GM23338 (cell line): ENCODE results near the gene RRP7A. TPM values are rescaled to one million over a fixed set of nuclear protein-coding genes. Genes with fewer than 3 reads are reported as not detected.

Source experiments
- ATAC-seq: fragments of 200-7000 bp; cut with Tn5 transposase; 3 replicates; pipeline ENCODE4 v1.9.1; 2020
- DNase-seq: peaks from one replicate; pipeline ENCODE4 v3.0.0-alpha.2; 2015; ENCODE audit warnings: low spot score
- H2AFZ ChIP-seq: fragments of 200-600 bp; sonication (generic); 2 replicates; pipeline ENCODE4 v1.8.0; 2016; ENCODE audit warnings: antibody characterized with exemption, mild to moderate bottlenecking, moderate library complexity
- H3F3A ChIP-seq: fragments of 200-600 bp; sonication (generic); replicated peaks from 2 replicates; pipeline ENCODE4 v1.8.0; 2017; ENCODE audit warnings: antibody characterized with exemption, mixed run types, low read depth
- H3K27ac ChIP-seq: fragments of 200-600 bp; sonication (generic); 2 replicates; pipeline ENCODE4 v1.6.1; 2016; ENCODE audit warnings: low read depth
- H3K27me3 ChIP-seq: fragments of 200-600 bp; sonication (generic); 2 replicates; pipeline ENCODE4 v1.8.0; 2016; ENCODE audit warnings: mild to moderate bottlenecking, mixed run types, moderate library complexity; ENCODE audit not compliant: insufficient read depth
- H3K36me3 ChIP-seq: fragments of 200-600 bp; sonication (generic); 2 replicates; pipeline ENCODE4 v1.8.0; 2016; ENCODE audit warnings: mild to moderate bottlenecking; ENCODE audit not compliant: insufficient read depth
- H3K4me1 ChIP-seq: fragments of 200-600 bp; sonication (generic); 2 replicates; pipeline ENCODE4 v1.8.0; 2016; ENCODE audit warnings: mild to moderate bottlenecking, moderate library complexity; ENCODE audit not compliant: insufficient read depth
- H3K4me2 ChIP-seq: fragments of 200-600 bp; sonication (generic); 2 replicates; pipeline ENCODE4 v1.7.1; 2017; ENCODE audit warnings: mixed run types
- H3K4me3 ChIP-seq: fragments of 200-600 bp; sonication (generic); 2 replicates; pipeline ENCODE4 v1.6.1; 2016; ENCODE audit warnings: mixed run types
- H3K79me2 ChIP-seq: fragments of 200-600 bp; sonication (generic); replicated peaks from 2 replicates; pipeline ENCODE4 v1.8.0; 2017; ENCODE audit warnings: mild to moderate bottlenecking; ENCODE audit not compliant: insufficient read depth
- H3K9me2 ChIP-seq: fragments of 200-600 bp; sonication (generic); 2 replicates; pipeline ENCODE4 v1.8.0; 2017; ENCODE audit not compliant: insufficient read depth
- H4K20me1 ChIP-seq: fragments of 200-600 bp; sonication (generic); replicated peaks from 2 replicates; pipeline ENCODE4 v1.8.0; 2017; ENCODE audit warnings: mild to moderate bottlenecking; ENCODE audit not compliant: insufficient read depth
- H3K27ac Mint-ChIP-seq: 2 replicates; pipeline ENCODE4 v1.8.0; 2020; ENCODE audit warnings: inconsistent platforms, mild to moderate bottlenecking, moderate library complexity, mixed read lengths
- H3K27me3 Mint-ChIP-seq: 3 replicates; pipeline ENCODE4 v1.8.0; 2022; ENCODE audit warnings: low read depth, mild to moderate bottlenecking, moderate library complexity, mixed read lengths, inconsistent platforms; ENCODE audit not compliant: insufficient read depth, poor library complexity
- H3K36me3 Mint-ChIP-seq: 3 replicates; pipeline ENCODE4 v1.8.0; 2021; ENCODE audit warnings: low read depth, mild to moderate bottlenecking, inconsistent platforms, moderate library complexity, mixed read lengths
- H3K4me1 Mint-ChIP-seq: 3 replicates; pipeline ENCODE4 v1.8.0; 2020; ENCODE audit warnings: mild to moderate bottlenecking, inconsistent platforms, mixed read lengths
- H3K4me3 Mint-ChIP-seq: 3 replicates; pipeline ENCODE4 v1.8.0; 2021; ENCODE audit warnings: moderate library complexity, mild to moderate bottlenecking, inconsistent platforms, mixed read lengths
- H3K9me3 Mint-ChIP-seq: 3 replicates; pipeline ENCODE4 v1.8.0; 2020; ENCODE audit warnings: moderate library complexity, mild to moderate bottlenecking, inconsistent platforms, mixed read lengths
- CREB1 ChIP-seq: fragments of 250-450 bp; sonication (Bioruptor Pico); IDR thresholded peaks from 2 replicates; pipeline ENCODE4 v1.5.0; 2020; ENCODE audit warnings: low read depth, mild to moderate bottlenecking, moderate library complexity
- CTCF ChIP-seq, 2 experiments: fragments of 200-600 bp in 1 of 2; sonication (generic) in 1 of 2; conservative IDR thresholded peaks; 2 replicates each; pipeline versions ENCODE4 v1.5.1 to v1.6.1; 2016 to 2017; ENCODE audit warnings: antibody characterized with exemption in 2 of 2, low read depth in 2 of 2, mild to moderate bottlenecking in 2 of 2, moderate library complexity in 1 of 2
- ETS1 ChIP-seq: IDR thresholded peaks from 2 replicates; pipeline ENCODE4 v1.6.1; 2016; ENCODE audit warnings: antibody characterized with exemption
- EZH2 ChIP-seq: fragments of 200-600 bp; sonication (generic); IDR thresholded peaks from one replicate; pipeline ENCODE4 v1.8.0; 2017; ENCODE audit warnings: antibody characterized with exemption, mild to moderate bottlenecking, low read depth; ENCODE audit not compliant: unreplicated experiment
- EZH2phosphoT487 ChIP-seq: fragments of 200-600 bp; sonication (generic); IDR thresholded peaks from one replicate; pipeline ENCODE4 v1.8.1; 2018; ENCODE audit warnings: antibody characterized with exemption; ENCODE audit not compliant: unreplicated experiment
- JUNB ChIP-seq: IDR thresholded peaks from one replicate; pipeline ENCODE4 v1.6.1; 2016; ENCODE audit warnings: antibody characterized with exemption; ENCODE audit not compliant: unreplicated experiment
- NANOG ChIP-seq: IDR thresholded peaks from 2 replicates; pipeline ENCODE4 v1.6.1; 2016; ENCODE audit warnings: antibody characterized with exemption, borderline replicate concordance
- POLR2AphosphoS5 ChIP-seq: IDR thresholded peaks from 2 replicates; pipeline ENCODE4 v1.6.1; 2016; ENCODE audit warnings: antibody characterized with exemption, low read depth
- REST ChIP-seq: IDR thresholded peaks from one replicate; pipeline ENCODE4 v1.6.1; 2018; ENCODE audit warnings: antibody characterized with exemption; ENCODE audit not compliant: unreplicated experiment
- STAT1 ChIP-seq: IDR thresholded peaks from one replicate; pipeline ENCODE4 v1.6.1; 2016; ENCODE audit warnings: antibody characterized with exemption; ENCODE audit not compliant: unreplicated experiment
- ZNF114 ChIP-seq: fragments of 250-450 bp; sonication (Bioruptor Pico); IDR thresholded peaks from 2 replicates; pipeline ENCODE4 v1.5.0; 2020; ENCODE audit warnings: mild to moderate bottlenecking, moderate library complexity
- ZNF331 ChIP-seq: fragments of 250-450 bp; sonication (Bioruptor Pico); IDR thresholded peaks from 2 replicates; pipeline ENCODE4 v1.5.0; 2020; ENCODE audit warnings: low read depth, mild to moderate bottlenecking, moderate library complexity
- ZNF462 ChIP-seq: fragments of 250-450 bp; sonication (Bioruptor Pico); IDR thresholded peaks from 2 replicates; pipeline ENCODE4 v1.5.0; 2020; ENCODE audit warnings: mild to moderate bottlenecking, moderate library complexity
- polyA plus RNA-seq: library from polyadenylated mRNA; unstranded; fragments of >200 nt; fragmentation: Nextera tagmentation; extraction: Ambion mirVana; gene quantifications from 2 replicates; pipeline ENCODE4 v1.2.1, GENCODE V29; 2016
- total RNA-seq: library from RNA; depleted of rRNA; stranded (reverse); fragments of >200 nt; shearing (Covaris generic); gene quantifications from 2 replicates; pipeline ENCODE4 v1.2.3, GENCODE V29; 2014

RRP7A gene
- total and polyA plus RNA-seq, 2 experiments from 2014 or later: 48.1 to 59.2 TPM

- Mint-ChIP-seq H3K36me3 (peaks cover 44% of the 10 kb centered on the region), H3K4me3 (no peak overlapping the region)
Measured at GRCh38 chr22:42515896-42516295, 3.7 kb downstream of the RRP7A start.

More at GRCh38 chr22:42515896-42516295, 3.7 kb downstream of the RRP7A start:
- Histone ChIP-seq H3K79me2 (peaks cover 22% of the 10 kb centered on the region), H3K4me2 (no peak overlapping the region), H3K4me3 (no peak overlapping the region), H3K27me3 (no peaks in the 10 kb centered on the region), H2AFZ (no peak overlapping the region), H3K27ac (no peak overlapping the region), H3K4me1 (peaks cover 17% of the 10 kb centered on the region), H4K20me1 (peaks cover 8% of the 10 kb centered on the region), H3F3A (peaks cover 28% of the 10 kb centered on the region), H3K36me3 (peaks cover 7% of the 10 kb centered on the region; the same call in 1 of the 2 replicates), H3K9me2 (no peaks in the 10 kb centered on the region)
- ATAC-seq: no peak
- no peak for TF ChIP-seq REST
- no peak for TF ChIP-seq ETS1
- TF ChIP-seq ZNF331: no peak
- no peak for TF ChIP-seq CREB1 (CRISPR knock-in tag)
- TF ChIP-seq ZNF462: no peak
- TF ChIP-seq STAT1: no peak
- TF ChIP-seq JUNB: no peak
- no peak for TF ChIP-seq CTCF (conservative IDR thresholded peaks at IDR 0.05; ENCODE audit: low read depth in 2 of 2)
- TF ChIP-seq NANOG: no peak
- no peak for TF ChIP-seq EZH2phosphoT487
- no peak for TF ChIP-seq POLR2AphosphoS5
- TF ChIP-seq EZH2: no peak
- no peak for TF ChIP-seq ZNF114
- no peak overlapping the region for H3K27ac Mint-ChIP-seq
- peaks cover 16% of the 10 kb centered on the region for H3K27me3 Mint-ChIP-seq
- H3K4me1 Mint-ChIP-seq: peaks cover 25% of the 10 kb centered on the region
- H3K9me3 Mint-ChIP-seq: no peaks in the 10 kb centered on the region
- DNase-seq: no peak
